Measurements from ENCODE around the gene ERCC1. TPM values are rescaled to one million over a fixed set of nuclear protein-coding genes. Genes with fewer than 3 reads are reported as not detected.

The ERCC1 gene
- total and polyA plus RNA-seq, 2 of the 13 experiments (the other 11 are each of a cell fraction or from before 2014, with no cell fraction given): 40.0 to 66.4 TPM

GRCh38 chr19:45424191-45425058 lies 708 bp upstream of the ERCC1 start (continued):
- no peak for TF ChIP-seq IKZF5 (CRISPR knock-in tag; IDR thresholded peaks at IDR 0.05)
- no peak for TF ChIP-seq ZNF136 (CRISPR knock-in tag; IDR thresholded peaks at IDR 0.05; ENCODE audit: low read depth)
- peak; percentile 49; the same call in 1 of the 2 replicates for TF ChIP-seq ZNF543 (CRISPR knock-in tag; IDR thresholded peaks at IDR 0.05)
- no peak for TF ChIP-seq TRIM22 (IDR thresholded peaks at IDR 0.05)
- no peak for TF ChIP-seq MLLT10 (CRISPR knock-in tag; IDR thresholded peaks at IDR 0.05)
- no peak for TF ChIP-seq ZNF619 (CRISPR knock-in tag; IDR thresholded peaks at IDR 0.05)
- no peak for TF ChIP-seq AKNA (CRISPR knock-in tag; IDR thresholded peaks at IDR 0.05; ENCODE audit: borderline replicate concordance)
- no peak for TF ChIP-seq ZBTB8A (CRISPR knock-in tag; IDR thresholded peaks at IDR 0.05; ENCODE audit: borderline replicate concordance, low read depth)
- peak; percentile 57; the same call in 1 of the 2 replicates for TF ChIP-seq ADNP (CRISPR knock-in tag; IDR thresholded peaks at IDR 0.05)
- TF ChIP-seq AGO2 (optimal IDR thresholded peaks at IDR 0.05; ENCODE audit: low read depth, low read length): no peak
- TF ChIP-seq SIN3B (IDR thresholded peaks at IDR 0.05; ENCODE audit: low read length): no peak
- TF ChIP-seq ARNTL (CRISPR knock-in tag; IDR thresholded peaks at IDR 0.05): no peak
- TF ChIP-seq GRHL1 (CRISPR knock-in tag; conservative IDR thresholded peaks at IDR 0.05): no peak
- TF ChIP-seq TERF1 (CRISPR knock-in tag; IDR thresholded peaks at IDR 0.05): no peak
- no peak for TF ChIP-seq EEA1 (CRISPR knock-in tag; IDR thresholded peaks at IDR 0.05; ENCODE audit: borderline replicate concordance)
- no peak for TF ChIP-seq CHD2 (IDR thresholded peaks at IDR 0.05; ENCODE audit: low read depth, low read length)
- TF ChIP-seq BRF2 (CRISPR knock-in tag; IDR thresholded peaks at IDR 0.05): no peak
